ENCODE measurements around the gene OXCT2. TPM values are rescaled to one million over a fixed set of nuclear protein-coding genes. Genes with fewer than 3 reads are reported as not detected.
"Not testable (repeated sequence)": the region's sequence is repeated elsewhere in the genome, so short reads cannot be mapped to it uniquely, and the experiment has no call there.

The OXCT2 gene
- total RNA-seq, 2 experiments from 2014 or later, result not detected

DNA sequence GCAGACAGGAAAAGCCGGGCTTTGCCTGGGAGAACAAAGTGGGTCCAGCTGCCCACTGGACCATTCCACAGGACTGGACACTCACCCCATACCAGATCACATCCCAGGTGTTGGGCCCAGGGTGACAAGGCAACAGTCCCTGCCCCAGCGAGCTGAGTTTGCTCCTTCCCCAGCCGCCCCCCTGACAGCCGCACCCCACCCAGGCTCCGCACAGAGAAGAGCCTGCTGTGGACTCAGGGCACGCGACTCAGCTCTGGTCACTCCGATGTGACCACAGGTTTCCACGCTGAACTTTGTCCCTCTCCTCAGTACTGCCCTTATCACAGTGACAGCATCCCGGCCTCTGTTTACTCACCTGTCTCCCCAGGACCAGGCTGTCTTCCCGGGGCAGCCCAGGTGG lies 16.3 kb upstream of the OXCT2 start:
- H3K4me3 Mint-ChIP-seq, result peak overlapping the region; percentile 49
- Histone ChIP-seq H3K27me3 (ENCODE audit: control insufficient read depth in 1 of 2, insufficient read depth in 2 of 2, low read length in 2 of 2) (peaks cover 6% of the 10 kb centered on the region in 2 experiments), H3K27ac (ENCODE audit: low read depth in 1 of 2, low read length in 2 of 2) (no peak overlapping the region), H3K4me1 (ENCODE audit: insufficient read depth, low read length) (peaks cover 14% of the 10 kb centered on the region), H3K4me3 (ENCODE audit: low read length) (no peak overlapping the region), H3K36me3 (ENCODE audit: insufficient read depth, low read length) (no peaks in the 10 kb centered on the region), H3K9me3 (ENCODE audit: control insufficient read depth in 1 of 2, insufficient read depth in 1 of 2, low read length in 2 of 2) (no peaks in the 10 kb centered on the region)
- peaks cover 39% of the 10 kb centered on the region for H3K27me3 Mint-ChIP-seq
- ATAC-seq (ENCODE audit: poor library complexity) (no peak), DNase-seq (no peak)
- H3K27ac Mint-ChIP-seq, result no peak overlapping the region
- POLR2A ChIA-PET, result no interaction called here
- CTCF ChIA-PET, result interaction anchor here (1.4 kb wide), 1 partner anchor 12 kb away, joined by 3 read pairs; no protein-coding TSS in a partner anchor
- peaks cover 5% of the 10 kb centered on the region for H3K4me1 Mint-ChIP-seq (ENCODE audit: low read depth)
- H3K36me3 Mint-ChIP-seq (ENCODE audit: low read depth), result no peaks in the 10 kb centered on the region
- TF ChIP-seq, protein P1, sequence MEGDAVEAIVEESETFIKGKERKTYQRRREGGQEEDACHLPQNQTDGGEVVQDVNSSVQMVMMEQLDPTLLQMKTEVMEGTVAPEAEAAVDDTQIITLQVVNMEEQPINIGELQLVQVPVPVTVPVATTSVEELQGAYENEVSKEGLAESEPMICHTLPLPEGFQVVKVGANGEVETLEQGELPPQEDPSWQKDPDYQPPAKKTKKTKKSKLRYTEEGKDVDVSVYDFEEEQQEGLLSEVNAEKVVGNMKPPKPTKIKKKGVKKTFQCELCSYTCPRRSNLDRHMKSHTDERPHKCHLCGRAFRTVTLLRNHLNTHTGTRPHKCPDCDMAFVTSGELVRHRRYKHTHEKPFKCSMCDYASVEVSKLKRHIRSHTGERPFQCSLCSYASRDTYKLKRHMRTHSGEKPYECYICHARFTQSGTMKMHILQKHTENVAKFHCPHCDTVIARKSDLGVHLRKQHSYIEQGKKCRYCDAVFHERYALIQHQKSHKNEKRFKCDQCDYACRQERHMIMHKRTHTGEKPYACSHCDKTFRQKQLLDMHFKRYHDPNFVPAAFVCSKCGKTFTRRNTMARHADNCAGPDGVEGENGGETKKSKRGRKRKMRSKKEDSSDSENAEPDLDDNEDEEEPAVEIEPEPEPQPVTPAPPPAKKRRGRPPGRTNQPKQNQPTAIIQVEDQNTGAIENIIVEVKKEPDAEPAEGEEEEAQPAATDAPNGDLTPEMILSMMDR (IDR thresholded peaks at IDR 0.05), result no peak
- no peaks in the 10 kb centered on the region for H3K9me3 Mint-ChIP-seq
- intact Hi-C loops (cut with DNase I, micrococcal nuclease), result no loop called here

DNA sequence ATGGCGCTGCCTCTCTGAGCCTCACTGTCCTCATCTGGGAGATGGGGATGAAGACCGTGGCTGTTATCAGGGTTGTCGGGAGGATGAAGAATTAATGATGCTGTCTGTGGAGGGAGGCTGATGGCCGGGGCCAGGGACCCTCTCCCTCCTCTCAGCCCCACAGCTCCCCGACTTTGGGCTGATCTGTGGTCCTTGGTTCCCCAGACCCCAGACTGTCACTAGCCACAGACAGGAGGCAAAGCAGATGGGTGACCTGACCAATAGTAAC lies 15.9 kb upstream of the OXCT2 start:
- H3K9me3 Mint-ChIP-seq; H3K4me3 ChIP-seq (ENCODE audit: low read length); H3K27ac ChIP-seq (ENCODE audit: low read depth in 1 of 2, low read length in 2 of 2); H3K4me1 Mint-ChIP-seq (ENCODE audit: low read depth); H3K9me3 ChIP-seq (ENCODE audit: control insufficient read depth in 1 of 2, insufficient read depth in 1 of 2, low read length in 2 of 2); H3K36me3 Mint-ChIP-seq (ENCODE audit: low read depth); H3K27me3 ChIP-seq (ENCODE audit: control insufficient read depth in 1 of 2, insufficient read depth in 2 of 2, low read length in 2 of 2); H3K27ac Mint-ChIP-seq; DNase-seq; intact Hi-C loops (cut with DNase I, micrococcal nuclease); H3K36me3 ChIP-seq (ENCODE audit: insufficient read depth, low read length); POLR2A ChIA-PET; ATAC-seq (ENCODE audit: poor library complexity): not testable (repeated sequence)
- CTCF ChIA-PET, result interaction anchor here (1.4 kb wide), 1 partner anchor 12 kb away, joined by 3 read pairs; no protein-coding TSS in a partner anchor
- peaks cover 13% of the 10 kb centered on the region for H3K4me1 ChIP-seq (ENCODE audit: insufficient read depth, low read length)
- Mint-ChIP-seq H3K27me3 (peaks cover 37% of the 10 kb centered on the region), H3K4me3 (peak overlapping the region; percentile 49)

DNA sequence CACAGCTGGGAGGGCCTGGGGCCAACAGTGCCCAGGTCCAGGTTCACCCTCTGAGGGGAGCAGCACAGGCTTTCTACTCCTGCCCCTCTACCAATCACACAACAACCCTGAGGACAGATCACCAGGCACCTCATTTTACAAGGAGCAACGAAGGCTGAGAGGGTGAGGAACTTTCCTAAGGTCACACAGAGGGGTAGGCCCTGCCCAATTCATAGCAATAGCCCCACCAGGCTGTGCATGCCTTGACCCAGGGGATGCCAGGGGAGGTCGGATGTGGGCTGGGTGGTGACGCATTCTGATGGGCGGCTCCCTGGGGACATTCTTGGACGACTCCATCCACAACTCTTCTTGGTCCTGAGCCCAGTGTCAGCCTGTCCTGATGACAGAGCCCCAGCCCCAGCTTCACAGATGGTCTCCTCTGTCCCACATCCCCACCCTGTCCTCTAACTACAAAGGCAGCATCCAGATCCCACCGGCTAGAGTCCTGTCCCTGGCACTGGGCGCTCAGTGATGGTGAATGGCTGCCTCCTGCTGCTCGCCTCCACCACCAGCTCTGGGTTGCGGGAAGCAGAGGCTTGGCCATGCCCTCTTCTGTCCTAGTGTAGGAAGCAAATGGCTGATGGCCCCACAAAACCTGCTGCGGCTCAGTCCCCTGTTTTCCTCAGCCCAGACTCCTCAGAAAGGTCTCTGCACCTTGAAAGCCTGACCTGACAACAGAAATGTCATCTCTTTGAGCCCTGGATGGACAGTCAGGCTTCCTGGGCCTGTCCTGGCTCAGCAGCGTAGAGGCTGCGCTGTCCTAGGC lies 15.4 kb upstream of the OXCT2 start:
- H3K36me3 ChIP-seq (ENCODE audit: insufficient read depth, low read length); H3K36me3 Mint-ChIP-seq (ENCODE audit: low read depth); H3K4me1 Mint-ChIP-seq (ENCODE audit: low read depth); H3K27ac ChIP-seq (ENCODE audit: low read depth in 1 of 2, low read length in 2 of 2); DNase-seq; H3K27me3 ChIP-seq (ENCODE audit: control insufficient read depth in 1 of 2, insufficient read depth in 2 of 2, low read length in 2 of 2); intact Hi-C loops (cut with DNase I, micrococcal nuclease); H3K9me3 Mint-ChIP-seq; H3K27ac Mint-ChIP-seq; H3K9me3 ChIP-seq (ENCODE audit: control insufficient read depth in 1 of 2, insufficient read depth in 1 of 2, low read length in 2 of 2); POLR2A ChIA-PET; H3K4me3 ChIP-seq (ENCODE audit: low read length); ATAC-seq (ENCODE audit: poor library complexity): not testable (repeated sequence)
- peaks cover 13% of the 10 kb centered on the region for H3K4me1 ChIP-seq (ENCODE audit: insufficient read depth, low read length)
- Mint-ChIP-seq H3K27me3 (peaks cover 34% of the 10 kb centered on the region), H3K4me3 (peak overlapping the region; percentile 49)
- CTCF ChIA-PET, result interaction anchor here (1.4 kb wide), 1 partner anchor 13 kb away, joined by 3 read pairs; no protein-coding TSS in a partner anchor

DNA sequence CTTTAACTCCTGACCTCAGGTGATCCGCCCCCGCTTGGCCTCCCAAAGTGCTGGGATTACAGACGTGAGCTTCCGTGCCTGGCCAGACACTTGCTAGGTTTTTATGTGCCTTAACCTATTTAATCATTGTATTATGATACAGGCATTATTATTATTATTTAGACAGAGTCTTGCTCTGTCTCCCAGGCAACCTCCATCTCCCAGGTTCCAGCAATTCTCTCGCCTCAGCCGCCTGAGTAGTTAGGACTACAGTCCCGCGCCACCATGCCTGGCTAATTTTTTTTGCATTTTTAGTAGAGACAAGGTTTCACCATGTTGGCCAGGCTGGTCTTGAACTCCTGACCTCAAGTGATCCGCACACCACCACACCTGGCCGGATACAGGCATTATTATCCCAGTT lies 11.5 kb upstream of the OXCT2 start:
- intact Hi-C loops (cut with DNase I, micrococcal nuclease); H3K9me3 Mint-ChIP-seq; H3K4me3 Mint-ChIP-seq; ATAC-seq (ENCODE audit: poor library complexity); H3K4me3 ChIP-seq (ENCODE audit: low read length); H3K27me3 ChIP-seq (ENCODE audit: control insufficient read depth in 1 of 2, insufficient read depth in 2 of 2, low read length in 2 of 2); H3K36me3 Mint-ChIP-seq (ENCODE audit: low read depth); POLR2A ChIA-PET; H3K36me3 ChIP-seq (ENCODE audit: insufficient read depth, low read length); H3K4me1 Mint-ChIP-seq (ENCODE audit: low read depth); H3K4me1 ChIP-seq (ENCODE audit: insufficient read depth, low read length); H3K9me3 ChIP-seq (ENCODE audit: control insufficient read depth in 1 of 2, insufficient read depth in 1 of 2, low read length in 2 of 2); H3K27ac ChIP-seq (ENCODE audit: low read depth in 1 of 2, low read length in 2 of 2); DNase-seq; CTCF ChIA-PET; H3K27ac Mint-ChIP-seq: not testable (repeated sequence)
- peaks cover 25% of the 10 kb centered on the region for H3K27me3 Mint-ChIP-seq

All from CD4-positive, alpha-beta T cell (primary cell).